ENCODE data around the gene LRP1.
A peak's percentile ranks its signal among the peaks of the same experiment; 100 is the strongest.

LRP1 gene

DNA sequence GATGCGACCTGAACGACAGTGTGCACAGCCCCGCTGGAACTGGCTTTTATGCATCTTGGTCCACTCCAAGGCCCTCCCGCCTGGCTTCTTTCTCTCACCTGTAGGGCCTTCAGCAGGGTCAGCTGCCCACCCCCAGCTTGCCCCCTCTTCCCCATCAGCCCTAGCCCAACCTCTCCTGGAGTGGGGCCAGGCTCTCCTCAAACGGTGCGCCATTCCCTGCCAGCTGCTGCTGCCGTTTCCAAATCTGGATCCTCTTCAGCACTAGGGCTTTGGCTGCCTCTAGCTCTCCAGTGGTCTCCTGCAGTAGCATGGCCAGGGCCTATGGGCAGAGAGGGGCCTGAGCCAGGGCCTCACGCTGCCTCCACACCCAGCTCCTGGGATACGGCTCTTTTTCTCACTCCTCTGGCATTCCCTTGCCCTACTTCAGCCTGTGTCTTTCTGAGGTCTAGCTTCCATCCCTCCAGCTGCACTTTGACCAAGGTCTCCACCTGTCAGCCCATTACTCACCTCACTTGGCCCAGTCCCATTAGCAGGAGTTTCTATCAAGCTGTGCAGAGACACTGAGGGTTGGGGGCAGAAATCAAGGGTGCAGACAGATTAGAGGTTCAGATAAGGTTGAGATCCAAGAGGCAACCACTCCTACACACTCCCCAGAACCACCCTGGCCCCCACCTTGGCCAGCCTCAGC is 22.1 kb upstream of the LRP1 start:
- TF ChIP-seq, protein P1, sequence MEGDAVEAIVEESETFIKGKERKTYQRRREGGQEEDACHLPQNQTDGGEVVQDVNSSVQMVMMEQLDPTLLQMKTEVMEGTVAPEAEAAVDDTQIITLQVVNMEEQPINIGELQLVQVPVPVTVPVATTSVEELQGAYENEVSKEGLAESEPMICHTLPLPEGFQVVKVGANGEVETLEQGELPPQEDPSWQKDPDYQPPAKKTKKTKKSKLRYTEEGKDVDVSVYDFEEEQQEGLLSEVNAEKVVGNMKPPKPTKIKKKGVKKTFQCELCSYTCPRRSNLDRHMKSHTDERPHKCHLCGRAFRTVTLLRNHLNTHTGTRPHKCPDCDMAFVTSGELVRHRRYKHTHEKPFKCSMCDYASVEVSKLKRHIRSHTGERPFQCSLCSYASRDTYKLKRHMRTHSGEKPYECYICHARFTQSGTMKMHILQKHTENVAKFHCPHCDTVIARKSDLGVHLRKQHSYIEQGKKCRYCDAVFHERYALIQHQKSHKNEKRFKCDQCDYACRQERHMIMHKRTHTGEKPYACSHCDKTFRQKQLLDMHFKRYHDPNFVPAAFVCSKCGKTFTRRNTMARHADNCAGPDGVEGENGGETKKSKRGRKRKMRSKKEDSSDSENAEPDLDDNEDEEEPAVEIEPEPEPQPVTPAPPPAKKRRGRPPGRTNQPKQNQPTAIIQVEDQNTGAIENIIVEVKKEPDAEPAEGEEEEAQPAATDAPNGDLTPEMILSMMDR (IDR thresholded peaks at IDR 0.05; ENCODE audit: low read depth, low read length, missing control alignments), result no peak
- no peak for DNase-seq (ENCODE audit: extremely low read depth, low read depth)
- no peak overlapping the region for H3K4me3 ChIP-seq (replicated peaks; ENCODE audit: low read depth, low read length)

GRCh38 chr12:57107456-57108155 is 20.7 kb upstream of the LRP1 start:
- no peak for DNase-seq (ENCODE audit: extremely low read depth, low read depth)
- no peak overlapping the region for H3K4me3 ChIP-seq (replicated peaks; ENCODE audit: low read depth, low read length)
- TF ChIP-seq, protein P1 (IDR thresholded peaks at IDR 0.05; ENCODE audit: low read depth, low read length, missing control alignments), result no peak

DNA sequence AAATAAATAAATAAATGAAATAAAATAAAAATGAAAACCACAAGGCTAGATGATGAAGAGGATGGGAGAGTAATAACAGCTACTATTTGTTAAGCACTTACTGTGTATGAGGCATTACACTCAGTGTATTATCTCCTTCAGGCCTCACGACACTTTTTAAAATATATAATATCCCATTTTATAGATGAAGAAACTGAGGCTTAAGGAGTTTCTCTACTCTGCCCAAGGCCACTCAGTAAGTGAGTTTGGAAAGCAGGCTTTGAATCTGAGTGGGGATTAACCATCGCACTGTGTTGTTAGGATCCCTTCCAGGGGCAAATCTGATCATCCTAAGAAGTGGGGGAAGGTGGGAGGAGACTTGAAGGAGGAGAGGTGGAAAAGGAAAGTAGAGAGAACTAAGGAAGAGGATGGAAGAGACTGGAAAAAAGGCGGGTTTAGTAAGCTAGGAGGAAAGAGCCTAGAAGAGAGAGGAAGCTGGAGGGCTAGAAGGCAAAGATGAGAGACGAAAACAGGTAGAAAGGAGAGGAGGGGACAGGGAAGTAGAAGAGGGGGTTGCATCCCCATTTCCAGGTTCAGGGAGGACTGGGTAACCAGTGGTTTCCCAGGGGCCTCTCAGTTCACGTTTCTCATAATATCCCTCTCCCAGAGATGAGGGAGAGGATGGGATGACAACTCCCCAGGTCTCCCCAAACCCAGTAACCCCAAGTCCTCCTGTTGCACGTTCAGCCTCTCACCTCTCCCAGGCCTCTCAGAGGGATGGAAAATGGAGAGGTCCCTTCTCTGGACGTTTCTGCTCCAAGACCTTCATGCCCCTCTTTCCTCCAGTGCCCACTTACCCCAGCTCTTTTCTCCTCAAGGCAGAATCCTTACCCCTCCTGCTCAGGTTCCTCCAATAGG is 18.8 kb upstream of the LRP1 start:
- no peak for DNase-seq (ENCODE audit: extremely low read depth, low read depth)
- TF ChIP-seq, protein P1 (IDR thresholded peaks at IDR 0.05; ENCODE audit: low read depth, low read length, missing control alignments), result no peak
- H3K4me3 ChIP-seq (replicated peaks; ENCODE audit: low read depth, low read length), result peak overlapping the region; percentile 79

DNA sequence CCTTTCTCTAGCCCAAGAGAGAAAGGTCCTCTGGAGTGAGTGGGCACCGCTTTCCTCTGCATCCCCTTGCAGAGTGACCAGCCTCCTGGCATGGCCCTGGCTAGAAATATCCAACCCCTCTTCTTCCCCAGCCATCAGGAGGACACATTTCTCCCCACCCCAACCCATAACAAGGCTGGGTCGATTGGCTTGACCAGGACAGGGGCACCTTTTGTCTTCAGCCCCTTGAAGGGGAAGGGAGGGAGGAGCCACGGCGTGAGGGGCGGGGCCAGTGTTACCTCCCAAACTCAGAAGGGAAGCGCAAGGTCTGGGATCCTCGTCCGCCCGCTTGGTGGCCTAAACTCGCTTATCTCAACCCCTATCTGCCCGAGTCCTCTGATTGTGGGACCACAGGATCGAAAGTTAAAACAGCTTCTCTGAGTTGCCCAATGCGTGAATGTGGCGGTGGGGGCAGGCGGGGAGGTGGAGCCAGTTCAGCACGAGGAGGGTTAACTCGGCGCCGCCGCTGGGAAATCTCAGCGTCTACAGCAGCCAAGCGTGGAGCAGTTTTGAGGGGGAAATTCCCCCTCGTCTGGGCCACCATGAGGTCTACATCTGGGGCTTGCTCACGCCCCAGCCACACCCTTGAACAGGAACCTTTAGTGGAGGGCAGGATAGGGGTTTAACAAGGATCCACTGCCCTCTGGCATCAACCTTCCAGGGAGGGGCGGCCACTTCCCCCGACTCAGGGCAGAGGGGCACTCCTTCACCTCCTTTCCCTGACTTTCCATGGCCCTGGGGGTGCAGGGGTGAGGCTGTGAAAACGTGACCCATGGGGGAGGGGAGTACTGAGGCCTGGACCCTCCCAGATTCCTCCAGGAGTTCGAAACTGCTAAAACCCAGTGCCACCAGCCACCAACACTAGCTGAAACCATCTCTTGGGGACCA is 17.9 kb upstream of the LRP1 start:
- TF ChIP-seq, protein P1 (IDR thresholded peaks at IDR 0.05; ENCODE audit: low read depth, low read length, missing control alignments), result no peak
- DNase-seq (ENCODE audit: extremely low read depth, low read depth), result no peak
- H3K4me3 ChIP-seq (replicated peaks; ENCODE audit: low read depth, low read length), result peak overlapping the region; percentile 79

GRCh38 chr12:57111031-57111734 is 17.1 kb upstream of the LRP1 start, which contains the start of gene STAT6:
TSS of gene STAT6 (minus strand) at chr12:57111362. CDS start at chr12:57108278, 3,084 bp downstream.
- TF ChIP-seq, protein P1 (IDR thresholded peaks at IDR 0.05; ENCODE audit: low read depth, low read length, missing control alignments), result no peak
- no peak for DNase-seq (ENCODE audit: extremely low read depth, low read depth)

More at GRCh38 chr12:57111031-57111734, 17.1 kb upstream of the LRP1 start, which contains the start of gene STAT6:
- peak within 1 kb of the TSS; percentile 79 for H3K4me3 ChIP-seq (replicated peaks; ENCODE audit: low read depth, low read length)
